ENCODE results near the gene C2orf68. TPM values are rescaled to one million over a fixed set of nuclear protein-coding genes. Genes with fewer than 3 reads are reported as not detected.
"Not testable (repeated sequence)": the region's sequence is repeated elsewhere in the genome, so short reads cannot be mapped to it uniquely, and the experiment has no call there.

The C2orf68 gene
- total RNA-seq, 4 donors from 2014 or later = 19.0 to 44.8 (median 28.2) TPM

DNA sequence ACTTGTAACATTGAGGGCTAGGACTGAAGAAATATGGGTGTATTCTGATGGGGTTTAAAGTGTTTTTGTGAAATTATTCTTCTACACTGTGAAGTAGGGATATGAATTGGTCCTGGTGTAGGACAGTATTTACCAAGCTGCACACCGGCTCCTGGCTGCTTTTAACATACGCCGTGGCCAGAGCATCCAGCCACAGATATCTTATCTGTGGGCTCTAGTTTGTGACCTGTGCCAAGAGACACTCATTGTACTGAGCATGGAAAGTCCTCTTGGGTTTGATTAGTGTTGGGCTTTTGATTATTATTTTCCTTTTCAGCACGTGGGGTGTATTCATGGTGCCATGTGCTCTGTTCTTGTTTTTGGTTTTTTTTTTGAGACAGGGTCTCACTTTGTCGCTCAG is 12.1 kb upstream of the C2orf68 start:
- Histone ChIP-seq H3K4me1 (no peaks in the 10 kb centered on the region), H3K27ac (no peak overlapping the region), H3K4me3 (no peak overlapping the region), H3K36me3 (no peaks in the 10 kb centered on the region), H3K9me3 (no peaks in the 10 kb centered on the region), H3K27me3 (no peaks in the 10 kb centered on the region)
- intact Hi-C loops (cut with DNase I; ENCODE audit: low total_unique reads) = no loop called here
- TF ChIP-seq, protein P1, sequence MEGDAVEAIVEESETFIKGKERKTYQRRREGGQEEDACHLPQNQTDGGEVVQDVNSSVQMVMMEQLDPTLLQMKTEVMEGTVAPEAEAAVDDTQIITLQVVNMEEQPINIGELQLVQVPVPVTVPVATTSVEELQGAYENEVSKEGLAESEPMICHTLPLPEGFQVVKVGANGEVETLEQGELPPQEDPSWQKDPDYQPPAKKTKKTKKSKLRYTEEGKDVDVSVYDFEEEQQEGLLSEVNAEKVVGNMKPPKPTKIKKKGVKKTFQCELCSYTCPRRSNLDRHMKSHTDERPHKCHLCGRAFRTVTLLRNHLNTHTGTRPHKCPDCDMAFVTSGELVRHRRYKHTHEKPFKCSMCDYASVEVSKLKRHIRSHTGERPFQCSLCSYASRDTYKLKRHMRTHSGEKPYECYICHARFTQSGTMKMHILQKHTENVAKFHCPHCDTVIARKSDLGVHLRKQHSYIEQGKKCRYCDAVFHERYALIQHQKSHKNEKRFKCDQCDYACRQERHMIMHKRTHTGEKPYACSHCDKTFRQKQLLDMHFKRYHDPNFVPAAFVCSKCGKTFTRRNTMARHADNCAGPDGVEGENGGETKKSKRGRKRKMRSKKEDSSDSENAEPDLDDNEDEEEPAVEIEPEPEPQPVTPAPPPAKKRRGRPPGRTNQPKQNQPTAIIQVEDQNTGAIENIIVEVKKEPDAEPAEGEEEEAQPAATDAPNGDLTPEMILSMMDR (IDR thresholded peaks at IDR 0.05) = no peak
- no peak for TF ChIP-seq POLR2A (IDR thresholded peaks at IDR 0.05)
- DNase-seq = no peak

DNA sequence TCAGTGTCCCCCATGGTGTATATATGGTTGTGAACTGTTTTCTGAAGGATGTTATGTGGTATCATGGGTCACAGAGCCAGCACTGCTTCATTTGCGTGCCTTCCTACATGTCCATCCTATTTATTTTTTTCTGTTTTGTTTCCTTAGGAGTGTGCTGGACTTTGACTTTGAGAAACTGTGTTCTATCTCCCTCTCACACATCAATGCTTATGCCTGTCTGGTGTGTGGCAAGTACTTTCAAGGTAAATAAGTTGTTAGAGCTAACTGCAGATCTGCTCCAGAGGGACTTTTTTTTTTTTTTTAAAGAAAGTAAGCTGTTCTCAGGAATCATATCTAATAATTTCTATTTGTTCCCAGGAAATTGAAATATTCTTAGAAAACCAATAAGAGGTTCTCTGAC is 9.5 kb upstream of the C2orf68 start:
- Histone ChIP-seq H3K9me3 (no peaks in the 10 kb centered on the region), H3K36me3 (no peaks in the 10 kb centered on the region), H3K27me3 (no peaks in the 10 kb centered on the region), H3K27ac (no peak overlapping the region), H3K4me3 (no peak overlapping the region), H3K4me1 (peaks cover 8 to 11% of the 10 kb centered on the region in 2 donors)
- DNase-seq = no peak
- intact Hi-C loops (cut with DNase I; ENCODE audit: low total_unique reads) = no loop called here
- TF ChIP-seq, protein P1 (IDR thresholded peaks at IDR 0.05) = no peak
- TF ChIP-seq POLR2A (IDR thresholded peaks at IDR 0.05) = no peak

DNA sequence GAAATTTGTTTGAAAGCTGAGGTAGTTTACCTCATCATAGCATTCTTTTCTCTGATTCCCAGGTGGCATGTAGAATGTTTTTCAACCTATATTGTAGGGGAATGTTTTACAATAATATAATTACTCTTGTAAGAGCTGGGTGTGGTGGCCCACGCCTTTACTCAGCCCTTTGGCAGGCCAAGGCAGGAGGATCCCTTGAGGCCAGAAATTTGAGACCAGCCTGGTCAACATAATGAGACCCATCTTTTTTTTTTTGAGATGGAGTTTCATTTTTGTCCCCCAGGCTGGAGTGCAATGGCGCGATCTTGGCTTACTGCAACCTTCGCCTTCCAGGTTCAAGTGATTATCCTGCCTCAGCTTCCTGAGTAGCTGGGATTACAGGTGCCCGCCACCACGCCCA is 7.8 kb upstream of the C2orf68 start:
- no peak for DNase-seq
- no peak overlapping the region for H3K4me3 ChIP-seq
- no peaks in the 10 kb centered on the region for H3K36me3 ChIP-seq
- H3K9me3 ChIP-seq = no peaks in the 10 kb centered on the region
- intact Hi-C loops (cut with DNase I; ENCODE audit: low total_unique reads) = no loop called here
- H3K27me3 ChIP-seq = no peaks in the 10 kb centered on the region
- H3K4me1 ChIP-seq = peaks cover 8 to 11% of the 10 kb centered on the region in 2 donors
- H3K27ac ChIP-seq = no peak overlapping the region
- no peak for TF ChIP-seq POLR2A (IDR thresholded peaks at IDR 0.05)
- TF ChIP-seq, protein P1 (IDR thresholded peaks at IDR 0.05) = no peak

DNA sequence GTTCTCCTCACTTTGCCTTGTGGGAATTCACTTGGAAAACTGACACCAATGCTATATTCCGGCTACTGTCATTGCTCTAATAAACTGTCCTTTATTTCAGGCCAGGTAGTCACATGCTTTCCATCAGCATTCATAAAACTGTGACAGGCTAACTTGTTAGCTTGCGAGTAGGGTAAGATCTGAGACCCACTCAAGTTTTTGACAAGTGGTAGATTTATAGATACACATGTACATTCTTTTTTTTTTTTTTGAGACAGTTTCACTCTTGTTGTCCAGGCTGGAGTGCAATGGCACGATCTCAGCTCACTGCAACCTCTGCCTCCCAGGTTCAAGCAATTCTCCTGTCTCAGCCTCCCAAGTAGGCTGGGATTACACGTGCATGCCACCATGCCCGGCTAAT is 5.9 kb upstream of the C2orf68 start:
- intact Hi-C loops (cut with DNase I; ENCODE audit: low total_unique reads) = not testable (repeated sequence)

DNA sequence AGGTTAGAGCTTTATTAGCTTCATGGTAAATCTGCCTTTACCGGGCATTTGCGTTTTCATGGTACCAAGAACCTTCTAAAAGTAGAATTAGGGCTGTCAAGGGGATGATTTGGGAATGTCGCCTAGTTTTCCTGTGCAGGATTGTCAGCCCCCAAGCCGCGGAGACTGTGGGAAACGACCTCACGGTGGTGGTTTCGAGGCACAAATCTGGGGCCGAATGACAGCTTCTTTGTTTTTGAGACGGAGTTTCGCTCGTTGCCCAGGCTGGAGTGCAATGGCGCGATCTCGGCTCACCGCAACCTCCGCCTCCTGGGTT is 3.5 kb upstream of the C2orf68 start:
- TF ChIP-seq, protein P1 (IDR thresholded peaks at IDR 0.05) = no peak
- no peak for TF ChIP-seq POLR2A (IDR thresholded peaks at IDR 0.05)
- Histone ChIP-seq H3K4me1 (peaks cover 8 to 11% of the 10 kb centered on the region in 2 donors), H3K9me3 (no peaks in the 10 kb centered on the region), H3K27me3 (no peaks in the 10 kb centered on the region), H3K4me3 (peak overlapping the region in 1 of 2 donors; percentile 91), H3K36me3 (no peaks in the 10 kb centered on the region), H3K27ac (peak overlapping the region; percentile 82 to 87)
- no peak for DNase-seq
- intact Hi-C loops (cut with DNase I; ENCODE audit: low total_unique reads) = no loop called here

More for the DNA sequence above, 5.9 kb upstream of the C2orf68 start:
- not testable (repeated sequence) for H3K9me3 ChIP-seq, DNase-seq, H3K4me3 ChIP-seq, H3K36me3 ChIP-seq, H3K27ac ChIP-seq, H3K27me3 ChIP-seq
- H3K4me1 ChIP-seq = peaks cover 8 to 11% of the 10 kb centered on the region in 2 donors

DNA sequence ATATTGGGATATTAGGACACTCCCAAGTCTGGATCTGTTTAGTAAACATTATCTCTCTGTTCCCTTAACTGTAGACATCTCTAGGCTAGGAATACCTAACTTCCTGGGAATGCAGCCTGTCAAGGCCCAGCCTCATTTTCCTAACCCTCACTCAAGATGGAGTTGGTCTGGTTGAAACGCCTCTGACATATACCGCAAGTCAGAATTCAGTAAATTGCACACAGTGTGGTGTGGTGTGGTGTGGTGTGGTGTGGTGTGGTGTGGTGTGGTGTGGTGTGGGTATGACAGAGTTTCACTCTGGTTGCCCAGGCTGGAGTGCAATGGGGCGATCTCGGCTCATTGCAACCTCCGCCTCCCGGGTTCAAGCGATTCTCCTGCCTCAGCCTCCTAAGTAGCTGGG is 2.9 kb upstream of the C2orf68 start:
- H3K4me1 ChIP-seq = peaks cover 8 to 11% of the 10 kb centered on the region in 2 donors
- H3K4me3 ChIP-seq; DNase-seq; intact Hi-C loops (cut with DNase I; ENCODE audit: low total_unique reads); H3K27me3 ChIP-seq; H3K27ac ChIP-seq; H3K9me3 ChIP-seq; H3K36me3 ChIP-seq: not testable (repeated sequence)

Data from uterus (tissue), 4 donors.